Embryonic facial prominence (tissue), 1 donor: ENCODE data around the gene NDUFS4.
"Not testable (repeated sequence)": the region's sequence is repeated elsewhere in the genome, so short reads cannot be mapped to it uniquely, and the experiment has no call there.

Source experiments
- DNase-seq: peaks from one replicate; pipeline ENCODE4 v3.0.0-alpha.2; 2016; ENCODE audit errors: extremely low spot score

The NDUFS4 gene

DNA sequence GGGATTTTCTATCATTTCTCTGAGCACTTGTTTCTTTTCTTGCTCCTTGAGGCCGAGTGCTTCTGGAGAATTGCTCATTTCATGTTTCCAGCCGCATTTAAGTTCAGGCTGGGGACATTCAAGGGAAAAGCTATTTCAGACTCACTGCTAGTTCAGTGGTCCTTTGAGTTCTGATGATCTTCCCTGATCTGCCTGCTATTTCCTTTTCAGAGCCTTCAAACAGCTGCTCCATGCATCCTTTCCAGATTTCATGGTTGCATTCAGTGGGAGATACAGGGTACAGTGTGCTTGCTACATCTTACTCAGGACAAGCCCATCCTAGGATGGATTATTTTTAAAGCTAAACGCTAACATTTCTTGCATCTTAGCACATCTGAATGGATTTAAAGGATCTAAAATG lies 14.7 kb downstream of the NDUFS4 start:
- DNase-seq: no peak

DNA sequence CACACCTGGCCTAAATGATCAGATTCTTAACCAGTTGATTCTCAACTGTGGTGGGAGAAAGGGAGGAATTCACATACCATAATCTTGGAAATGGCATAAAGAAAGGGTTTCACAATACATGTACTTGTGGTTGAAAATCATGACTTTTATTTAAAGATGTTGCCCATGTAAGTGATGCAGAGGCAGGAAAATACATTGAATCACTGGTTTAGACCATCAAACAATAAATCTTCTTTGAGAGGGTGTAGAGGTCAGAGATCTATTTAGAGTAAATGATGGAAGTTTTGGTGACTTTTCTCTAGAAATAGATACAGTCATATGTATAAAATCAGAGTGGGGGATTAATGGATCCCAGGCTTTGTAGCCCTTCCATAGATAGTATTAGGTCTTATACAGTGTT lies 15.4 kb downstream of the NDUFS4 start:
- DNase-seq: no peak

DNA sequence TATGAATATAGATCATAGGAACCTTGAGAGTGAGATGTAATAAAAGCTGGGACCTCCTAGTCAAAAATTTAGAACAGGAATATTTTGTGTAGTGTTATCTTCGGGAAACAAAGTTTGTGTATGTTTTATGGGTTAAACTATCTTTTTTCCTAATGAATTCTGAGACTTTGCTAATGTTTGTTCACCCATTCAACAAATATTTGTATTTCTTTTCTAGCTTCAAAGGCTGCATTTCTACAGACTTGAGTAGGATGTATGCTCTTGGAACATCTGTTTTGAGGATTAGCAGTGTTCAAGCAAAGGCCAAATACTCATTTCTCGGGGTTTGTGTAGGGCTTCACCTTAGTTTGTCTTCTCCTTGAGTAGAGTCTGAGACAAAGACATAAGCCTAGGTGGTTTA lies 16.2 kb downstream of the NDUFS4 start:
- DNase-seq: no peak

DNA sequence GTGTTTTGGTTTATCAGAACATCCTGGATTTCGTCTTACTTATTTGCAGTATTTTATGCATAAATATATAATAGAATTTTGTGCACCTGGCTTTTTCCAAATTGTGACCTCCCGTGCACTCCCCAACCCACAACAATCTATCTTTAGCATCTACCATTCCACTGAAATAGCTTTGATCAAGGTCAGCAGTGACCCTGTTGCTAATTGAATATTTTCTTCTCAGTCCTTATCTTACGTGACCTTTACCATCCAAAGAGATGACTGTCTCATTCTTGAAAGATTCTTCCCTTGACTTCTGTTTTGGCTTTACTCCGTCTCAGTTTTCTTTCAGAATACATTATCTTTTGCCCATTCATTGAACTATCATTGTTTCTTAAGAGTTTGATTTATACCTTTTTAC lies 18.4 kb downstream of the NDUFS4 start:
- no peak for DNase-seq

DNA sequence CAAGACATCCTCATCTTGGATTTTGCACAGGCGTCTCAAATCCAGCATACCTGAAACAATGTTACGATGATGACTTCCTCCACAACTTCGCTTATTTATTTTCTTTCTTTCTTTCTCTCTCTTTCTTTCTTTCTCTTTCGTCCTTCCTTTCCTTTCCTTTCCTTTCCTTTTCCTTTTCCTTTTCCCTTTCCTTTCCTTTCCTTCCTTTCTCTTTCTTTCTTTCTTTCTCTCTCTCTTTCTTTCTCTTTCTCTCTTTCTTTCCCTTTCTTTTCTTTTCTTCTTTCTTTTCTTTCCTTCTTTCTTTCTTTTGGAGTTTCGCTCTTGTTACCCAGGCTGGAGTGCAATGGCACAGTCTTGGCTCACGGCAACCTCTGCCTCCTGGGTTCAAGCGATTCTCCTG lies 20.1 kb downstream of the NDUFS4 start:
- no peak for DNase-seq

DNA sequence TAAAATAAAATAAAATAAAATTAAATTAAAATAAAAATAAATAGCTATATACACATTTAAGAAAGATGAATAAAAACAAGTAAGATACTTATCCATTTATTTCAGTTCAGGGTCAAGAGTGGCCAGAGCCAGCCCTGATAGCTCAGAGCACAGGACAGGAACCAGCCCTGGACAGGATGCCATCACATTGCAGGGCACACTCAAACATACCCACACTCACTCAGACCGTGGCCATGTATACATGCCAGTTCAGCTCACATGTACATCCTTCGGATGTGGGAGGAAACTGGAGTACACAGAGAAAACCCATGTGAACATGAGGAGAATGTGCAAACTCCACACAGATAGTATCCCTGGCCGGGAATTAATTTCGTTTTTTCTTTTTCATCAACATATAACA lies 21.8 kb downstream of the NDUFS4 start:
- DNase-seq: no peak

DNA sequence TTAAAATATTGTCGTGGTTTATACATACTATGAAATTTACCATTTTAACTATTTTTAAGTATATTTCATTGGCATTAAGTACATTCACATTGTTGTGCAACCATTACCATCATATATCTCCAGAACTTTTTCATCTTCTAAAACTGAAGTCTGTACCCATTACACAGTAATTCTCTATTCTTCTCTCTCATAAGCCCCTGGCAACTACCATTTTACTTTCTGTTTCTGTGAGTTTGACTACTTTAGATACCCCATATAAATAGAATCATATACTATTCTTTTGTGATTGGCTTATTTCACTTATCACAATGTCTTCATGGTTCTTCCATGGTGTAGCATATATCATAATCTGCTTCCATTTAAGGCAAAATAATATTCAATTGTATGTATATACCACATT lies 30.3 kb downstream of the NDUFS4 start:
- DNase-seq: no peak

DNA sequence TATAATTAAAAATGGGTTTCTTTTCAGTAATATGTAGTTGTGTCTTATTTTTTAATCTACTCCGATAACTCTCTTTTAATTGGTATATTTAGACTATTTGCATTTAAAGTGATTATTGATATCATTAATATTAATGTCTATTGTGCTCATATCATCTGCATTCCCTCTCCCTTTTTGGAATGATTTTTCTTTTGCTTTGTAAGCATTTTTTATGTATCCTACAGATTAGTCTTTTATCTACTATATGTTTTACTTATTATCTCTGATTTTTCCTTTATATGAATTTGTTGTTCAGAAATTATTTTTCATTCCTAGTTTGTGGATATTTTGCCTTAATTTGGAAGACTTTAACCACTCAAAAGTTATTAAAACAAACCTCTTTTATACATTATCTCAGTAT lies 34.0 kb downstream of the NDUFS4 start:
- DNase-seq: no peak

DNA sequence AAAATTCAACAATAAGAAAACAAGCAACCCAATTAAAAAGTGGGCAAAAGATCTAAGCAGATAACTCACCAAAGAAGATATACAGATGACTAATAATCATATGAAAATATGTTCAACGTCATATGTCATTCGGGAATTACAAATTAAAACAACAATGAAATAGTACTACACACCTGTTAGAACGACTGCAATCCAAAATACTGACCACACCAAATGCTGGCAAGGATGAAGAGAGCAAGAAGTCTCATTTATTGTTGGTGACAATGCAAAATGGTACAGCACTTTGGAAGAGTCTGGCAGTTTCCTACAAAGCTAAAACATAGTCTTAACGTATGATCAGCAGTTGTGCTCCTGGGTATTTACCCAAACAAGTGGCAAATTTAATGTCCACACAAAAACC lies 37.5 kb downstream of the NDUFS4 start:
- DNase-seq: no peak

DNA sequence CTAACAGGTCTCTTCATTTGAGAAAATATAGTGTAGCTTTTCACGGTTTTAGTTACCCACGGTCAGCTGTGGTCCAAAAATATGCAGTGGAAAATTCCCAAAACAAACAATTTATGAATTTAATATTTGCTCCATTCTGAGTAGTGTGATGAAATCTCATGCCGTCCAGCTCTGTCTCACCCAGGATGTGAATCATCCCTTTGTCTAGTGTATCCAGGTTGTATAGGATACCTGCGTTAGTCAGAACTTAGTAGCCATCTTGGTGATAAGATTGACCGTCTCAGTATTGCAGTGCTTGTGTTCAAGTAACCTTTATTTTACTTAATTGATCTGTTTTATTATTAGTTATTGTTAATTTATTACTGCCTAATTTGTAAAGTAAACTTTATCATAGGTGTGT lies 41.1 kb downstream of the NDUFS4 start:
- DNase-seq: no peak

DNA sequence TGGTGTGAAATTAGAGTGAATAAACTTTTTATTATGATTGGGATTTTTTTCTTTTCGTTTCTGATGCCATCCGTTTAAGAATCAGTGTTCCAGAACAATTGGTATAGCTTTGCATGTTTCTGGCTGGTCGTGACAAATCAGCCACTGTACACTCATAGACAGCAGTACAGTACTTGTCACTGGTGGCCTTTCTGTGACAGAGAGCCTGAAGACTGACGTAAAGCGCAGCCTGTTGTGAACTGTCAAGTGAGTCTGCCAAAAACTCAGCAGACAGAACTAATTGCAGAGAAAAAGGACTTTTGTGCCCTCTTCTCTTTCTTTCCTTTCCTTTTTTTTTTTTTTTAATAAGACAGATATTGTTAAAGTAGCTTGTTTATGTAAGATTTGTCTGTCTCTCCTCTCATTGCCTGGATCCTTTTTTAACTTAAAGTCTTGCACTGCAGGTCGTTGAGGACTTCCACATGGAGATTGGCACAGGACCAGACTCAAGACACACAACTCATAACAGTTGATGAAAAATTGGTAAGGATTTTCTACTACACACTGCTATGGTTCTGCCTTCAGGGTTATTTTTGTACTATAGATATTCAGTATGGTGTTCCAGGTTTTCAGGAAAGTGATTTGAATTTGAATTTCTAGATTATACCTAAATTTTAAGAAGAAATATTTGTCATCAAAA lies 42.7 kb downstream of the NDUFS4 start:
- no peak for DNase-seq

DNA sequence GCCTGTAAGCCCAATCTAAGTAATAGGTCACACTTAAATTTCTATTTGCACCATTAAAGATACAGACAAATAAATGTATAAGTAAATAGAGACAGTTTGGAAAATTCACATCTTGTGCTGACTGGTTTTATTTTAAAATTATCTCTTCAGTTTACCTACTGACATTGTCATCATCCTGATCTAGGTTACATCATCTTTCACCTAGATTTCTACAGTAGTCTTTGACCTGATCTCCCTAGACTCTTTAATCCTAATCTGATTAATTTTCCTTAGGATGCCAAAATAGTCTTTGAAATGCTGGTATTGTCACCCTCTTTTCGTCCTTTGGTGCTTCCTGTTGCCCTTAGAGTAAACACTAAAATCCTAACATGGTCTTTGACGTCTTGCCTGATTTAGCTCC lies 43.9 kb downstream of the NDUFS4 start:
- DNase-seq: no peak

DNA sequence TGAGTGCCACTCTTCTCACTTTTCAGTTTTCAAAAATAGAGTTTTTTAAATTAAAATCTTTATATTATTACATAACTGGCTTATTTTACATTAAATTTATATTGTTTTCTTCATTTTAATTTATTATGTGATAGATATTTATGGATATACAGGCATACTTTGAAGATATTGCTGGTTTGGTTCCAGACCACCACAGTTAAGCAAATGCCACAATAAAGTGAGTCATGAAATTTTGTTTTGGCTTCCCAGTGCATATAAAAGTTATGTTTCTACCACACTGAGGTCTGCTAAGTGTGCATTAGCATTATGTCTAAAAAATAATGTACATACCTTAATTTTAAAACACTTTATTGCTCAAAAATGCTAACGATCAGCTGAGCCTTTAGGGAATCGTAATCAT lies 47.4 kb downstream of the NDUFS4 start:
- DNase-seq: no peak

DNA sequence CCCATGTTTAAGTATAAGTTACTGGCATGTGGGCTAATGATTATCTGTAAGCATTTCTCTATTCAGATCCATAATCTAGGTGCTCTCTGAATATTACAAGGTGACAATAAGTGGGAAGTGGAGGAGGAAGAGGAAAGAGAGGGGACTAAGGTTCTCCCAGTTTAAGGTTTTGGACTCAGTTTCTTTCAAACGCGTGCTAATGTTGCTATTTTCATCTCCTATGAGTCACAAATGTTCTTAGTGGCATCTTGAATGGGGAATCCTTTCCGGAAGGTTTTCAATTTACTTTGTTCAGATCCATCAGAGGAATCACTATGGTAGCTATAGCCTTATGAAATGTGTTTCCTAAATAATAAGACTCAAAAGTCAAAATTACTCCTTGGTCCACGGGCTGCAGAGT lies 48.5 kb downstream of the NDUFS4 start:
- not testable (repeated sequence) for DNase-seq

DNA sequence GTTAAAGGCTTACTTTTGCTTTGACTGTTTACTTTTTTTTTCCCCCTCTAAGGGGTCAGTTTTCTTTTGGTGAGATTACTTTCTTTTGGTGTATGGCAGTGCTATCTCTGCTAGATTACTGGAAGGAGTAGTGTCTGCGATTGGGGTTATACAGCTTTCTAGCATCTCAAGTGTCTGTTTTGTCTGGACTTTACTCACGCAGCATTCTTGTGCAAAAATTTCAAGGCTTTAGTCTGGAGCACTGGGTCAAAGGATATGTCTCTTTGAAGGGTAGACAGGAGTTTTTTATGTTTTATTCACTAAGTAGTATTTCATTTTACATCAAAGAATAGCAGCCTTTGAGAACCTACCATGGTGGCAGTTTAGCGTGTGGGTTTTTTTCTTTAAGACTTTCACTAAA lies 52.6 kb downstream of the NDUFS4 start:
- no peak for DNase-seq

DNA sequence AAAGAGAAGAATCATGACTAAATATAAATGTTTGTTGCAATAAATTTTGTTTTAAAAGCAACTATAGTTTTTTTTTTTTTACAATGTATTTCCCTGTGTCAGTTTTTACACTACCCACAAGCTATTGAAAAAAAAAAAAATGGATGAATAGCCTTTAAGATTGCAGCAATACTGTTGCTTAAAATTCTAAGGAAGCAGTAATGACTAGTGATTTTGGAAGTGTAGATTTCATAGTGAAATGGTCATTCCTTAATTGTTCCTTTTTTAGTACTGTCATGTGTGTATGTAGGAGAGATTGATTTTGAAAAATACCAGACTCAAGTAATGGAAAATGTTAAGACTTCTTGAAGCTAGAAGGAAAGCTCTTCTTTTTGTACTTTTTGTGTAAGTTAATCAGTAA lies 53.1 kb downstream of the NDUFS4 start:
- no peak for DNase-seq

DNA sequence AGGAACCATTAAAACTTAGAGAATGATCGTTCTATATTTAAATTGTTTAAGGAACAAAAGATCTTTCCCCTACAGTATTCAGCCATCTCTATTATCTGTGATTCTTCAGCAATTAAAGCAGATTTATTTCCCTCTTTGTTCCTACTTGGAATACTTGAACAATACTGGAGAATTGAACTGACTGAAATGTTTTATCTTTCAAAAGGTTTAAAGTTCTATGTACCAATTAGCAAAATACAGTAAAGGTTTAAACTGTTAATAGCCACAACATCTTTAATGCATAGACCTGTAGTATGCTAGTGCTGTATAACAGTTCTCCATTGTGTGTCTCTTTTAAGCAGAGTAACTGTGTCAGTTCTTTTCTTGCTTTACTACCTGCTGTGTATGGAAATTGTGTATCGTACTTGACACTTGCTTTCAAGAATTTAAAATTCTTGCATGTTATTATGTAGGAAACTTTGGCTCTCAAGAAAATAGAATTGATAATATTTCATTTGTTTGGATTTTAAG lies 54.0 kb downstream of the NDUFS4 start:
- DNase-seq: no peak

DNA sequence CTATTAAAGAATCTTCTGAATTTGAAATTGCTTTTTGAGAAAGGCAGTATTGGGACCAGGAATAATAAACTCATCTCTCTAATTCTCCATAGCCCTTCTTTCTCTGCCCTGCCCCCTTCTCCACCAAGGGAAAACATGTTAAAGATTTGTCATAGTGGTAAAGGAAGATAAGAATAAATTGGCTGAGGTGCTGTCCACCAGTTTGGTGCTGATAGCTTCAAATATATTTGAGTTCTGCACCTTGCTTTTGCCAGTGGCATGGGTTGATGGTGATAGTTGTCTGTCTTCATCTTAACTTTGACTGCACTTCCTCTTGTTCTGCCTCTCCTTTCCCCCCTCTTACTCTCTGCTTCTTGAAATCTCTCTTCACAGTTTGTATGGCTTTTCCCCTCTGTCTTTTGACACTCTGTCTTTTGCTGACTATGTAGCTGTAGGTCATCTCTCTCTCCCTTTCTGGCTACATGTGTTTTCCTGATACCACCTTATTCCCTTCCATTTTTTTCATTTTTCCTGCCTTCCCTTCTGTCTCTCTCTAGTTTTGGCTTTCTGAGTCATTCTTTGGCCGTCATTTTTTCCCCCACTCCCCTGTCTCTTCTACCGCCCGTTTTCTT lies 56.6 kb downstream of the NDUFS4 start:
- DNase-seq: no peak

DNA sequence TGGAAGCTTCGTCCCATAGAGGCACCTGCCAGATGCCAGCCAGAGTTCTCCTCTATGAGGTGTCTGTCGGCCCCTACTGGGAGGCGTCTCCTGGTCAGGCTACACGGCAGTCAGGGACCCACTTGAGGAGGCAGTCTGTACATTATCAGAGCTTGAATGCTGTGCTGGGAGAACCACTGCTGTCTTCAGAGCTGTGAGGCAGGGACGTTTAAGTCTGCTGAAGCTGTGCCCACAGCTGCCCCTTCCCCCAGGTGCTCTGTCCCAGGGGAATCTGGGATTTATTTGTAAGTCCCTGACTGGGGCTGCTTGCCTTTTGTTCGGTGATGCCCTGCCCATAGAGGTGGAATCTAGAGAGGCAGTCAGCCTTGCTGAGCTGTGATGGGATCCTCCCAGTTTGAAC lies 70.8 kb downstream of the NDUFS4 start:
- DNase-seq: no peak

DNA sequence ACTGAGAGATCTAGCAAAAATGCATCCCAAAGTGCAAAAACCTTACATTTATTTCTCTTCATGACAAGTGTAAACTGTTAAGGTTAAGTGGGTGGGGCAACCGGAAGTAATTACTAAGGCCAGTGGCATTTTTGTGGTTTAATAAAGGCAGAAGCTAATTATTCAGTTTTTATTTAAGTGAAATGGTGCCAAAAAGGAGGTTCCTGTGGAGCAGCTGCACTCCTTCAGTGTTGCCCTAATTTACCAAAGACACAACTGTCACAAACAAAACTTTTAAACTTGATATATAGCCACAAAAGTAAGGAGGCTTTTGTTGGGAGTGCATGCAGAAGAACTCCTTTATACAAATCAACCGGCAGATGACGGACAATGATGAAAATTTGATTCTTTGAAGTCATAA lies 81.6 kb downstream of the NDUFS4 start:
- DNase-seq: no peak

DNA sequence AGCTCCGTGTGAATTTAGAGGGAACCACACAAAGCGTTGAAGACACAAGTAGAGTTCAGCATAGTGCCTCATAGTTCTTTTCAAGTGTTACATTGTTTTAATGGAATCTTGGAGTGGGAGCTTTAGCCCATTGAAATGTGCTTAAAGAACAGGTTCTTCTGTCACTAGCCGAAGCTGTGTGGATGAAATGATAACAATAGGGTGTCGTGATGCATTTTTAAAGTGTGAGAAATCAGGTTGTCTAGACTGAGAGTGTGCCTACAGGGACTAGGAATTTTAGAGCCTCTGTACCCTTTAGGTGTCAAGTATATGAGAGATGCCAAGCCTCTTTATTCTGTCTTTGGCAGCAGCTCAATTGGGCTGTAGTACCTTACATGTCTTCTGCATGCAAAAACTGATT lies 83.0 kb downstream of the NDUFS4 start:
- DNase-seq: no peak

DNA sequence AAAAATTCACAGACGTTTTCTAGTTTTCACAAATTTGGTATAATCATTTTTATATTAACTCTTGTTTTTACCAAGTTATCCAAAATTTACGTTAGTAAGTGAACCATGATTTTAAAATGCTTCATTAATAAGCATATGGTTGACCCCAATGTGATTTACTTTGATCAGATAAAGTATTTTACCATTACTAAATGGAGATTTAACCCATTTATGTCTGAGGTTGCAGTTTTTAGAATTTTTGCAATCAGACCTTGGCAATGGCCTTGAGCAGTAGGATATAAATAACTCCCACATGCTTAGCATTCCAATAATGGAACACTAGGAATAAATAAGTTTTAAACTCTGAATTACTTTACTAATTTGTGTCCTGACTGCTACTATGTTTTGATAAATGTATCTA lies 84.6 kb downstream of the NDUFS4 start:
- no peak for DNase-seq

DNA sequence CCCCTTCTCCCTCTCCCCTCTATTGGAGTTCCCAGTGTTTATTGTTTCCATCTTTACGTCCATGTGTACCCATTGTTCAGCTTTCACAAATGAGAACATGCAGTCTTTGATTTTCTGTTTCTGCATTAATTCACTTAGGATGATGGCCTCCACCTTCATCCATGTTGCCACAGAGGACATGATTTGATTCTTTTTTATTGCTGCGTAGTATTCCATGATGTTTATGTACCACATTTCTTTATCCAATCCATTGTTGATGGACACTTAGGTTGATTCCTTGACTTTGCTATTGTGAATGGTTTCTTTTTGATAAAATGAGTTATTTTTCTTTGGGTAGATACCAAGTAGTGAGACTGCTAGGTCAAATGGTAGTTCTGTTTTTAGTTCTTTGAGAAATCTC lies 88.9 kb downstream of the NDUFS4 start:
- no peak for DNase-seq

DNA sequence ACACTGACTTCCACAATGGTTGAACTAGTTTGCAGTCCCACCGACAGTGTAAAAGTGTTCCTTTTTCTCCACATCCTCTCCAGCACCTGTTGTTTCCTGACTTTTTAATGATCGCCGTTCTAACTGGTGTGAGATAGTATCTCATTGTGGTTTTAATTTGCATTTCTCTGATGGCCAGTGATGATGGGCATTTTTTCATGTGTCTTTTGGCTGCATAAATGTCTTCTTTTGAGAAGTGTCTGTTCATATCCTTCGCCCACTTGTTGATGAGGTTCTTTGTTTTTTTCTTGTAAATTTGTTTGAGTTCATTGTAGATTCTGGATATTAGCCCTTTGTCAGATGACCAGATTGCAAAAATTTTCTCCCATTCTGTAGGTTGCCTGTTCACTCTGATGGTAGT lies 100.1 kb downstream of the NDUFS4 start:
- not testable (repeated sequence) for DNase-seq
